ENCODE results near the gene SCP2.
A peak's percentile ranks its signal among the peaks of the same experiment; 100 is the strongest.

The SCP2 gene

GRCh38 chr1:52927212-52928014 lies at the start of gene SCP2:
TSS of gene SCP2 (plus strand) at chr1:52927276. CDS start at chr1:52927397, 121 bp downstream.
- no peaks in the 10 kb centered on the region for H3F3A ChIP-seq (ENCODE audit: insufficient read depth)
- TF ChIP-seq EZH2phosphoT487 (conservative IDR thresholded peaks at IDR 0.05; ENCODE audit: low read length) = no peak
- TF ChIP-seq CTCF (IDR thresholded peaks at IDR 0.05; ENCODE audit: insufficient read depth, low read length, poor library complexity, severe bottlenecking) = no peak
- peak within 1 kb of the TSS; percentile 69 for H3K4me2 ChIP-seq (ENCODE audit: low read depth, low read length, poor library complexity, severe bottlenecking)
- H3K27ac ChIP-seq (ENCODE audit: low read depth, low read length) = no peak within 1 kb of the TSS
- no peaks in the 10 kb centered on the region for H3K9me2 ChIP-seq (replicated peaks; ENCODE audit: insufficient read depth, low read length)
- H3K4me3 ChIP-seq (ENCODE audit: insufficient read depth, low read length, poor library complexity, severe bottlenecking) = peak within 1 kb of the TSS; percentile 50
- peak within 1 kb of the TSS; percentile 61 for H3K9ac ChIP-seq (ENCODE audit: low read length)
- no peaks in the 10 kb centered on the region for H3K27me3 ChIP-seq (ENCODE audit: low read length)
- no peaks in the 10 kb centered on the region for H3K79me2 ChIP-seq (ENCODE audit: insufficient read depth, low read length)
- H4K20me1 ChIP-seq (ENCODE audit: low read depth, low read length) = no peaks in the 10 kb centered on the region
- no peaks in the 10 kb centered on the region for H3K36me3 ChIP-seq (ENCODE audit: low read length)
- H2AFZ ChIP-seq (ENCODE audit: low read depth, low read length, severe bottlenecking) = peak within 1 kb of the TSS; percentile 89
- no peaks in the 10 kb centered on the region for H3K9me3 ChIP-seq (ENCODE audit: insufficient read depth, low read length)

- Histone ChIP-seq H3K9me3 (ENCODE audit: insufficient read depth, low read length) (no peaks in the 10 kb centered on the region), H3K79me2 (ENCODE audit: insufficient read depth, low read length) (no peaks in the 10 kb centered on the region), H2AFZ (ENCODE audit: low read depth, low read length, severe bottlenecking) (no peak overlapping the region), H3K9me2 (replicated peaks; ENCODE audit: insufficient read depth, low read length) (no peaks in the 10 kb centered on the region), H3K4me2 (ENCODE audit: low read depth, low read length, poor library complexity, severe bottlenecking) (no peak overlapping the region), H3F3A (ENCODE audit: insufficient read depth) (no peaks in the 10 kb centered on the region), H3K27me3 (ENCODE audit: low read length) (no peaks in the 10 kb centered on the region), H3K9ac (ENCODE audit: low read length) (no peak overlapping the region), H4K20me1 (ENCODE audit: low read depth, low read length) (no peaks in the 10 kb centered on the region), H3K36me3 (ENCODE audit: low read length) (no peaks in the 10 kb centered on the region), H3K27ac (ENCODE audit: low read depth, low read length) (no peak overlapping the region), H3K4me3 (ENCODE audit: insufficient read depth, low read length, poor library complexity, severe bottlenecking) (no peak overlapping the region)
- TF ChIP-seq CTCF (IDR thresholded peaks at IDR 0.05; ENCODE audit: insufficient read depth, low read length, poor library complexity, severe bottlenecking) = no peak
- no peak for TF ChIP-seq EZH2phosphoT487 (conservative IDR thresholded peaks at IDR 0.05; ENCODE audit: low read length)
Measured at GRCh38 chr1:52877554-52877953, 49.5 kb upstream of the SCP2 start.

GRCh38 chr1:52880206-52880605 lies 46.9 kb upstream of the SCP2 start:
- Histone ChIP-seq H3K9me3 (ENCODE audit: insufficient read depth, low read length) (no peaks in the 10 kb centered on the region), H2AFZ (ENCODE audit: low read depth, low read length, severe bottlenecking) (no peak overlapping the region)

More at GRCh38 chr1:52880206-52880605, 46.9 kb upstream of the SCP2 start:
- Histone ChIP-seq H3K27me3 (ENCODE audit: low read length) (no peaks in the 10 kb centered on the region), H3K9me2 (replicated peaks; ENCODE audit: insufficient read depth, low read length) (no peaks in the 10 kb centered on the region), H3K36me3 (ENCODE audit: low read length) (no peaks in the 10 kb centered on the region), H4K20me1 (ENCODE audit: low read depth, low read length) (no peaks in the 10 kb centered on the region), H3K79me2 (ENCODE audit: insufficient read depth, low read length) (no peaks in the 10 kb centered on the region), H3K9ac (ENCODE audit: low read length) (no peak overlapping the region), H3K4me2 (ENCODE audit: low read depth, low read length, poor library complexity, severe bottlenecking) (no peak overlapping the region), H3F3A (ENCODE audit: insufficient read depth) (no peaks in the 10 kb centered on the region), H3K4me3 (ENCODE audit: insufficient read depth, low read length, poor library complexity, severe bottlenecking) (no peak overlapping the region), H3K27ac (ENCODE audit: low read depth, low read length) (no peak overlapping the region)
- TF ChIP-seq CTCF (IDR thresholded peaks at IDR 0.05; ENCODE audit: insufficient read depth, low read length, poor library complexity, severe bottlenecking) = no peak
- TF ChIP-seq EZH2phosphoT487 (conservative IDR thresholded peaks at IDR 0.05; ENCODE audit: low read length) = no peak
